SKM-1 (cell line): Measurements from ENCODE around the gene MAGEB3.
"Not testable (repeated sequence)": the region's sequence is repeated elsewhere in the genome, so short reads cannot be mapped to it uniquely, and the experiment has no call there.

Experiments
- DNase-seq: peaks from one replicate; lab custom pipeline; 2025; ENCODE audit not compliant: unreplicated experiment; lab: John Stamatoyannopoulos, UW

The MAGEB3 gene

GRCh38 chrX:30230395-30230794 is at the start of gene MAGEB3:
Gene MAGEB3, plus strand, starts transcription at chrX:30230657. Its CDS starts 5,268 bp downstream, at chrX:30235925.
- no peak for DNase-seq

- DNase-seq = no peak
Measured at GRCh38 chrX:30181353-30181752, 49.1 kb upstream of the MAGEB3 start.

GRCh38 chrX:30183554-30183953 is 46.9 kb upstream of the MAGEB3 start:
- no peak for DNase-seq

GRCh38 chrX:30190426-30190825 is 40.0 kb upstream of the MAGEB3 start:
- DNase-seq = no peak

GRCh38 chrX:30193910-30194309 is 36.5 kb upstream of the MAGEB3 start:
- DNase-seq = not testable (repeated sequence)

GRCh38 chrX:30196322-30196721 is 34.1 kb upstream of the MAGEB3 start:
- DNase-seq = no peak

- no peak for DNase-seq
Measured at GRCh38 chrX:30212172-30212571, 18.3 kb upstream of the MAGEB3 start.

- no peak for DNase-seq
Measured at GRCh38 chrX:30215357-30215843, 15.1 kb upstream of the MAGEB3 start, which contains the start of gene MAGEB2. Gene MAGEB2, plus strand, starts transcription at chrX:30215563. Its CDS starts 3,018 bp downstream, at chrX:30218581.

- DNase-seq = no peak
Measured at GRCh38 chrX:30217465-30217864, 13.0 kb upstream of the MAGEB3 start.

GRCh38 chrX:30219372-30219771 is 11.1 kb upstream of the MAGEB3 start:
- DNase-seq = no peak

- no peak for DNase-seq
Measured at GRCh38 chrX:30220661-30221060, 9.8 kb upstream of the MAGEB3 start.

GRCh38 chrX:30224536-30224935 is 5.9 kb upstream of the MAGEB3 start:
- DNase-seq = no peak

GRCh38 chrX:30228526-30228925 is 1.9 kb upstream of the MAGEB3 start:
- no peak for DNase-seq

- DNase-seq = no peak
Measured at GRCh38 chrX:30241724-30242415, 11.4 kb downstream of the MAGEB3 start, which contains the start of gene MAGEB4. Gene MAGEB4, plus strand, starts transcription at chrX:30242000. Its CDS starts 136 bp downstream, at chrX:30242136.

- DNase-seq = no peak
Measured at GRCh38 chrX:30246769-30247489, 16.5 kb downstream of the MAGEB3 start, which contains the start of gene MAGEB1. Gene MAGEB1, plus strand, starts transcription at chrX:30247146. Its CDS starts 3,348 bp downstream, at chrX:30250494.

- DNase-seq = no peak
Measured at GRCh38 chrX:30248854-30249253, 18.4 kb downstream of the MAGEB3 start.

GRCh38 chrX:30253257-30253656 is 22.8 kb downstream of the MAGEB3 start:
- DNase-seq = no peak

- DNase-seq = no peak
Measured at GRCh38 chrX:30259927-30260326, 29.5 kb downstream of the MAGEB3 start.

GRCh38 chrX:30261012-30261411 is 30.6 kb downstream of the MAGEB3 start:
- DNase-seq = no peak

GRCh38 chrX:30262763-30263162 is 32.3 kb downstream of the MAGEB3 start:
- no peak for DNase-seq

GRCh38 chrX:30270639-30271038 is 40.2 kb downstream of the MAGEB3 start:
- DNase-seq = no peak

GRCh38 chrX:30275498-30275897 is 45.0 kb downstream of the MAGEB3 start:
- no peak for DNase-seq
